ENCODE data around the gene C1orf167.

The C1orf167 gene

GRCh38 chr1:11835441-11836225, 73.6 kb downstream of the C1orf167 start:
- DNase-seq (ENCODE audit: low read depth) = no peak
- TF ChIP-seq, protein P1, sequence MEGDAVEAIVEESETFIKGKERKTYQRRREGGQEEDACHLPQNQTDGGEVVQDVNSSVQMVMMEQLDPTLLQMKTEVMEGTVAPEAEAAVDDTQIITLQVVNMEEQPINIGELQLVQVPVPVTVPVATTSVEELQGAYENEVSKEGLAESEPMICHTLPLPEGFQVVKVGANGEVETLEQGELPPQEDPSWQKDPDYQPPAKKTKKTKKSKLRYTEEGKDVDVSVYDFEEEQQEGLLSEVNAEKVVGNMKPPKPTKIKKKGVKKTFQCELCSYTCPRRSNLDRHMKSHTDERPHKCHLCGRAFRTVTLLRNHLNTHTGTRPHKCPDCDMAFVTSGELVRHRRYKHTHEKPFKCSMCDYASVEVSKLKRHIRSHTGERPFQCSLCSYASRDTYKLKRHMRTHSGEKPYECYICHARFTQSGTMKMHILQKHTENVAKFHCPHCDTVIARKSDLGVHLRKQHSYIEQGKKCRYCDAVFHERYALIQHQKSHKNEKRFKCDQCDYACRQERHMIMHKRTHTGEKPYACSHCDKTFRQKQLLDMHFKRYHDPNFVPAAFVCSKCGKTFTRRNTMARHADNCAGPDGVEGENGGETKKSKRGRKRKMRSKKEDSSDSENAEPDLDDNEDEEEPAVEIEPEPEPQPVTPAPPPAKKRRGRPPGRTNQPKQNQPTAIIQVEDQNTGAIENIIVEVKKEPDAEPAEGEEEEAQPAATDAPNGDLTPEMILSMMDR (IDR thresholded peaks at IDR 0.05; ENCODE audit: low read length, missing control alignments) = no peak
- no peak overlapping the region for H3K4me3 ChIP-seq (replicated peaks; ENCODE audit: low read depth, low read length)

- DNase-seq (ENCODE audit: low read depth) = no peak
- TF ChIP-seq, protein P1 (IDR thresholded peaks at IDR 0.05; ENCODE audit: low read length, missing control alignments) = no peak
- no peak overlapping the region for H3K4me3 ChIP-seq (replicated peaks; ENCODE audit: low read depth, low read length)
Observed at GRCh38 chr1:11836955-11837766, 75.2 kb downstream of the C1orf167 start.

- TF ChIP-seq, protein P1 (IDR thresholded peaks at IDR 0.05; ENCODE audit: low read length, missing control alignments) = no peak
- no peak overlapping the region for H3K4me3 ChIP-seq (replicated peaks; ENCODE audit: low read depth, low read length)
- DNase-seq (ENCODE audit: low read depth) = no peak
Observed at GRCh38 chr1:11837767-11838348, 75.9 kb downstream of the C1orf167 start.

GRCh38 chr1:11838349-11839272, 76.6 kb downstream of the C1orf167 start:
- TF ChIP-seq, protein P1 (IDR thresholded peaks at IDR 0.05; ENCODE audit: low read length, missing control alignments) = peak; percentile 100
- DNase-seq (ENCODE audit: low read depth) = peak; percentile 67

More at GRCh38 chr1:11838349-11839272, 76.6 kb downstream of the C1orf167 start:
- no peak overlapping the region for H3K4me3 ChIP-seq (replicated peaks; ENCODE audit: low read depth, low read length)

All from fibroblast of pulmonary artery (primary cell).